UCSD-AML1 (cell line): ENCODE measurements around the gene IP6K2.

ENCODE experiments used
- DNase-seq: peaks from one replicate; lab custom pipeline; 2025; ENCODE audit not compliant: unreplicated experiment; lab: John Stamatoyannopoulos, UW

The IP6K2 gene

DNA sequence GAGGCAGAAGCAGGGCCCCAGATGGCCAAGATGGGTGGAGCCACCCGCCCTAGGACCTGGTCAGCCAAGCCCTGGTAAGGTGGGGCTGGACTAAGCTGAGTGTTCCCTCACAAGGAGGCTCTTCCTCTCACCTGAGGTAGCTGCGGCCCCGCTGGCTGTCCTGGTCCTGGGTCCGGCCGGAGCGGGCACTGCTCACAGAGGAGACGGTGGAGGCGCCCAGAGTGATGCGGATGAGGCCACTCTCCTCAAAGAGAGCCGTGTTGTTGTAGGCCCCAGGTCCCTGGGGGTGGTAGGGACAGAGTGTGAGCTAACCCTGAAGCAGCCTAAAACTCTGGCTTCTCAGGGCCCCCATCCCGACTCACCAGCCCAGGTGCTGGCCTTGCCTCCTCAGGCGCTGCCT lies 74.4 kb downstream of the IP6K2 start:
- no peak for DNase-seq

DNA sequence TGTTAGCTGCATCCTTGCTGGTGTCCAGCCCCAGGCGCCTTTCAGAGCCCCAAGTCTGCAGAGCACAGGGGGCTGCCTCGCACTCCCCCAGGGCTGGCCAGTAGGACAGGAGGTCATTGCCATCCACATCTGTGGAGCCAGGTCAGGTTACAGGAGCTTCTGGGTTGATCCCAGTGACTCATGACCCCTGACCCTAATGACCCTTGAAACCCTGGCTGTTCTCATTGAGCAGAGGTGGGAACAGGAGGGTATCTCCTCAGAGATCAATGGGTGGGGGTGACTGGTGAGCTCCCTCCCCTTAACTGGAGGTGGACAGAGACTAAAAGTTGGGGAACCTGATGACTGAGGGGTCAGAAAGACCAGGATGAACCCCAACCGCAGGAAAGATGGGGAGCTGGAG lies 75.6 kb downstream of the IP6K2 start:
- no peak for DNase-seq

GRCh38 chr3:48639944-48640606 lies 76.9 kb downstream of the IP6K2 start:
- DNase-seq: no peak
